Stimulated activated CD4-positive, alpha-beta T cell treated with anti-CD3 and anti-CD28 coated beads, Interleukin-4, amount 100 ng/mL, for 48 hours (primary cell): ENCODE results near the gene ZNF385B.

Experiments
- DNase-seq, 2 donors: peaks; one replicate each; pipeline ENCODE4 v3.0.0-alpha.2; 2020; ENCODE audit warnings: low read depth in 2 of 2

ZNF385B gene

GRCh38 chr2:179746981-179747380 is 114.4 kb downstream of the ZNF385B start:
- no peak for DNase-seq

GRCh38 chr2:179745635-179746256 is 115.7 kb downstream of the ZNF385B start:
- DNase-seq: no peak

DNA sequence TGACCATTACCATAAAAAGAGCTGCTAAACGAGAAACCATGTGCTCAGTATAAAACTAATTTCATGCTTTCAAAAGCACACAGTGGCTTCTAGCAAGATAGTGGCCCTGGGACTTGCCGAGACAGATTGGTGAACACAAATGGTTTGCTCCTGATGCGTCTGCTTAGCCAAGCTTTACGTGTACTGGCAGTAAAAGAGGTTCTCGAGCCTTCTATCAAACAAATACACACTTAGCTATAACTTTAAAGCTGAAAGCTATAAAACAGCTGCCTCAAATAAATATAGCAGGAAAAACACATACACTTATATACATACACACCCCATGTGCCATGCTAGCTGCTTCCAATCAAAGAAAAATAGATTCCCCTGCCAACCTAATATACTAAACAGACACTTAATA is 117.0 kb downstream of the ZNF385B start:
- DNase-seq: no peak

GRCh38 chr2:179741317-179741716 is 120.1 kb downstream of the ZNF385B start:
- DNase-seq: no peak

DNA sequence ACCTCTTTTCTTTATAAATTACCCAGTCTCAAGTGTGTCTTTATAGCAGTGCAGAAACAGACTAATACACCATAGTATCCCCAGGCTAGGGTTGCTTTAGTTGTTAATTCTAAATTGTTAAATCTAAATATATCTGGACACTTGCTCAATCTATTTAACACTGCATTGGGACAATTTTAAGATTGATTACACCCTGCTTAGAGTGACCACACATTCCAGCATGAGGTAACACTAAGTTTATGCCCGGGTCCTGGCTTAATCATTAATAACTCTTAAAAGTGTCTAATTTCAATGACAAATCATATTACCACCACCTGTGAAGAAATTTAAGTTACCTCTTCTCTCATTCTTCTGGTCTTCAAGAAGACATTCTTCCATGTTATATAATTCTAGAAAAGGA is 131.4 kb downstream of the ZNF385B start:
- DNase-seq: no peak

DNA sequence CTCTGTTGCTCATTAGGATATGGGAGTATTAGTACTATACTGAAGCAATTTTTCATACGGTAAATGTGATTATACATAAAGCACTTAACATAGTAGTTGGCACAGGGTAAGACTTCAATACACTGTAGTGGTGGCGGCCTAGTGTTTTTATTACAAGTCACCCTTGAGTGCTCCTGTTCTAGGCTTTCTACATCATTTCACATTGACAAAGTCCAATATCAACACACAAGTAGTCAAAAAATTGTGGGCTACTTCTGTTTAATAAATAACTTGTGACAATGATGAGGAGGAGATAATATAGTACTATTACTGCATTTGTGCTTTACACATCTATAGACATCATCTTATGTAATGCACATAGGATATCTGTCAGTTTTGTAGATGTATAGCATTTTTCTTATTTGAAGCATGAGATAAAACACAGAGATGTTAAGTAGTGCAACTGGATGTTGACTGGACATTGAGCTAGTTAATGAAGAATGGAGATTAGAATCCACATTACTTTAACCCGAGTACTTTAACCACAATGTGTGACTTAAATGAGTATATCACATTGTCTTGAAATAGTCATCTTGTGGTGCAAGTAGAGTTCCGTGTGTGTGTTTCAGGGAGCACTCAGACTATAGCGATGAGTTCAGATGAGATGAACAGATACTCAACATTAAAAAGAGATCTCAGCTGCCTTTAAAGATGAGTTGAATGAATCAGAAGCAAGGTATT is 134.8 kb downstream of the ZNF385B start:
- no peak for DNase-seq

GRCh38 chr2:179724403-179724802 is 137.0 kb downstream of the ZNF385B start:
- no peak for DNase-seq

GRCh38 chr2:179720173-179720772 is 141.1 kb downstream of the ZNF385B start:
- no peak for DNase-seq

- no peak for DNase-seq
Measured at GRCh38 chr2:179715871-179716270, 145.5 kb downstream of the ZNF385B start.

DNA sequence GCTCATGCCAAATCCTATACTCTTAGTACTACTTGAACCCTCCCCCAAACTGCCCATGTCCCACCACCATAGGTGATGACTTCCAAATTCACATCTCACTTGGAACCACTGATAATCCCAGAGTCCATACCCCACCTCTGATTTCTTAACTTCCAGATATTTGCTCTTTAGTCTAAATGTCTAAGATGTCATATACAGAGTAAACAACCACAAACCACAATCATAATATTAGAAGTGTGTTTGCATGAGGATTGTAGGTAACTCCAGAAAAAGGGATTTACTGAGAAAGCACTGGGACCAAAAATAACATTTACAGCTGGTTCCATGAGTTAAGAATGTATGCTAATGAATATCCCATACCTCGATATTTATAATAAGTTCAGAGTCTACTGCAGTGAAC is 146.2 kb downstream of the ZNF385B start:
- no peak for DNase-seq

- no peak for DNase-seq
Measured at GRCh38 chr2:179712825-179713224, 148.6 kb downstream of the ZNF385B start.

DNA sequence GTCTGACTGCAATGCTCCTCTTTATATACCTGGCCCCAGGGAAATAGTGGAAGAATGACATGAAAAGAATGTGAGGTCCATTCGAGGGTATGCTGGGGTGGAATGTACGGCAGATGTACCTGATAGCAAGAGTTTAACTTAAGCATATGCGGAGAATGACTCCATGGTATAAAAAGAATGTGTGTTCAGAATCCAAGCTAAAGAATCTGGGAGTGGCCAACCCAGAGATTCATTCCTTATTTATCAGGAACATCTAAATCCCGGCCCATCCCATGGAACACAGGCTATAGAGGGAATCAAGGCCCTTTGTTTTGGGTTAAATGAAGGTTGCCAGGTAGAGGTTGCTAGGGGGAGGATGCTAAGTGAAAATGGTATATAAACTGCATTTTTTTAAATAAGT is 150.0 kb downstream of the ZNF385B start:
- DNase-seq: no peak

- no peak for DNase-seq
Measured at GRCh38 chr2:179703702-179704101, 157.7 kb downstream of the ZNF385B start.

- no peak for DNase-seq
Measured at GRCh38 chr2:179702912-179703311, 158.5 kb downstream of the ZNF385B start.

- DNase-seq: no peak
Measured at GRCh38 chr2:179701524-179702110, 159.8 kb downstream of the ZNF385B start.

DNA sequence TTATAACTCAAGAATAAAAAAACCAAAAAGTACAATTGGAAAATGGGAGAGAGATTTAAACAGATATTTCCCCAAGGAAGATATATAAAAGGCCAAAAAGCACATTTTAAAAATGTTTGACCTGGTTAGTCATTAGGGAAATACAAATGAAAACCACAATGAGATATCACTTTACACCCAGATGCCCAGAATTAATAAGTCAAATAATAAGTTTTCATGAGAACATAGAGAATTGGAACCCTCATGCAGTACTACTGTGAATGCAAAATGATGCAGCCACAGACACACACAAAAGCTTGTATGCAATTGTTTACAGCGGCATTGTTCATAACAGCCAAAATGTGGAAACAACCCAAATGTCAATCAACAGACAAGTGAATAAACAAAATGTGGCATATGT is 165.9 kb downstream of the ZNF385B start:
- DNase-seq: no peak

DNA sequence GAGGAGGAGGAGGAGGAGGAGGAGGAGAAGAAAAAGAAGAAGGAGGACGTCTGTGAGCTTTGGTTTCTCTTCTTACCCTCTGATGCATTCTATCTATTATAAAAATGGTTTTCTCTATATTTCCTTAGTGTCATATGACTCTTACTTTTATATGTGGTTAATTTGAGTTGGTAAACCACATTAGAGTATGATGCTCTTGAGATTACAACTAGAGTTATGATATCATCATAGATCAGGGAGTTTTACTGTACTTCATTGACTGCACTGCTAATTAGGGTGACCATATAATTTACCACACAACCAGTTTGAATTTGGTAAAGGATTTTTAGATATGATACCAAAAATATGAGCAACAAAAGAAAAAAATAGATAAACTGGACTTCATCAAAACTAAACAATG is 166.4 kb downstream of the ZNF385B start:
- no peak for DNase-seq

DNA sequence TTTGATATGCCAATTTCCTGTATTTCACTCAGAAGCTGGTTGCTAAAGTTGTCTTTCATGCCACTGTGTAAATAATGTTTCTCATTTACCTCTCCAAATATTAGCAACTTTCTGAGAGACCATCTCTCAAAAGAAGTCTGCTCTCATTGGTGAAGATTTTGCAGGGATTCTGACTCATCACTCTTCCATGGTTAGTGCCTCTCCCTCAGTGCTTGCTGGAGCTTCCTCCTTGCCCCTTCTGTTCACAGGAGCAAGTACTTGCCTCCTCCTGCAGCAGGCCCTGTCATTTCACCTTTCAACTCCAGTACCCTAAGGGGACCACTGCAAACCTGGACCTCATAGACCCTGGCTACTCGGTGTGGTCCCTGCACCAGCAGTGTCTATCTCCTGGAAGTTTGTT is 168.8 kb downstream of the ZNF385B start:
- DNase-seq: no peak

DNA sequence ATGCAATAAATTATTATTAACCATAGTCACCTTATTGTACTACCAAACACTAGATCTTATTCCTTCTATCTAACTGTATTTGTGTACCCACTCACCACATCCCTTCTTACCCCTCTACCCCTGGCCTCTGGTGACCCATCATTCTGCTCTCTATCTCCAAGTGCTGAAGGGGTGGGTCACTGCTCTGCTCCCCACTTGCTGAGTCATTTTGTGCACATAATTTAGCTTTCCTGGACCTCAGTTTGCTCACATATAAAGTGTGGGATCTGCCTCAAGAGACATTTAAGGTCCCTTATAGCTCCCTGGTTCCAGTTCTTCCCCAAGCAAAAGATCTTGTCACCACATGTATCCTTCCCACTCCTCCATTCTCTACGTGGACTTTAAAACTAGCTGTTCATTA is 169.4 kb downstream of the ZNF385B start:
- DNase-seq: no peak

DNA sequence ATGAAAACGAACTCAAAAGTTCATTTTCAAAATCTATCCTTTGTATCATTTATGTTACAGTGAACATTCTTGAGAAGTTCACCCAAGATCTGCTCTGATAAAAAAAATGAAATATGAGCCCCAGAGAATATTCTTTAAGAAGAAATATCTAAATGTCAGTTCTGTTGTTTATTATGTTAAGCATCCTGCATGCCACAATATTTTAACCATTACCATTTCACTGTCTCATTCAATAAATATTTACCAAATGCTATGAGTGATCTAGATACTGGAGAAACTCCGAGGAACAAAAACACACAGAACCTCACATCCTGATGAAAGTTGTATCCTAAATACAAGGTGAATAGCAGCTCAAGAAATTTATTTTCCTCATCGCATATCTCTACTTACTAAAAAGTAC is 170.2 kb downstream of the ZNF385B start:
- no peak for DNase-seq

- DNase-seq: no peak
Measured at GRCh38 chr2:179686718-179687342, 174.6 kb downstream of the ZNF385B start.

DNA sequence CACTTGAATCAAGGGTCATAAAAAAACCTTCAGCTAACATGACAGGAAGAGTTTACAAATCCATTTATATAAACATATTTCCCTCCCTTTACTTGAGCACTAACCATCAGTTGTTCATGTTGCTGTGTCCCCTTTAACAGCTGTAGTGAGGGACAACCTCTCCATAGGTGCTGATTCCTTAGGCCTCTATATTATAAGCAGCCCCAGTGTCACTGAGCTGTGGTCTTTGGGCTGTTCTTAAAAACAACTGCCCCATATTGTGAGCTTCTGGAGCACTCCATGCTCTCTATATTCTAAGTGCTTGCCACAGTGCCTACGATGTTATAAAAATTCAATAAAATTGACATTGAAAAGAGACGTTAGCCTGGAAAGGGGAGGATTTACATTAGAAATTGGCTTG is 175.3 kb downstream of the ZNF385B start:
- no peak for DNase-seq
